ENCODE data around the gene LAMB2.

- TF ChIP-seq GATA2 (IDR thresholded peaks at IDR 0.05; ENCODE audit: low read depth, low read length) (no peak), GATA3 (IDR thresholded peaks at IDR 0.05; ENCODE audit: low read depth, low read length) (no peak)
These were observed 12.8 kb downstream of the LAMB2 start for GRCh38 chr3:49120096-49120437.
